ENCODE results near the gene ENTPD2. TPM values are rescaled to one million over a fixed set of nuclear protein-coding genes. Genes with fewer than 3 reads are reported as not detected.

The ENTPD2 gene
- total RNA-seq, 4 donors from 2014 or later: 0.22 to 0.49 TPM; not detected in 2

DNA sequence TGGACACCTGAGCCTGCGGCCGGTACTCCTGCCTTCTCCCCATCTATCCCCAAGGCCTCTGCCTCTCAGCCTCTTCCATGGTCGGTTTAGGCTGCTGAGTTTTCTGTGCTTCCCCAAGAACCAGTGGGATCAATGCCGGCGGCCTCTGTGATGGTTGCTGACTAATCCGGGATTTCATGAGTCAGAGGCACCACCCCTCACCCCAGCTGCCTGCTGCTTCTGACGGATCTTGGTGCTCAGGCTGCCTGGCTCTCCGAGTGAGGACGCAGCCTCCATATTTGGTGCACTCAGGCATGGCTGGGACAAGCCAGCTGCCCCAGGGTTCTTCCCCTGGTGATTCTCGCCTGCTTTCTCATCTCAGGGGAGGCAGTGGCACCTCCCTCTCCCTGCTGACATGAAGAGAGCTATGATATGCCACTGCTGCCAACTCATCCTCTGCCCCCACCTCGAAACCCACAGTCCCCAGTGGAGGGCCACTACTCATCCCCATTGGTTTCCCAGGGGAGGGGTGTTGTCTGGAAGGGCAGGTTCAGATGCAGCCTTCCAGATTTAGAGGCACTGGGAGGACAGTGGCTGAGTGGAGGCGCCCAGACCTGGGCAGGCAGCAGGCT lies 29.6 kb upstream of the ENTPD2 start:
- H3K4me3 ChIP-seq (replicated peaks in 1 of 3): no peak overlapping the region
- WGBS, 2 donors: 84 to 85% methylated on average over 9 to 12 of the region's 12 CpGs
- peaks cover 17 to 31% of the 10 kb centered on the region in 2 donors for H3K4me1 ChIP-seq
- intact Hi-C loops (cut with DNase I): no loop called here
- peaks cover 19 to 20% of the 10 kb centered on the region in 2 donors for H3K36me3 ChIP-seq
- H3K27me3 ChIP-seq: no peaks in the 10 kb centered on the region
- H3K9me3 ChIP-seq: no peaks in the 10 kb centered on the region
- TF ChIP-seq POLR2A (IDR thresholded peaks at IDR 0.05): no peak
- TF ChIP-seq, protein P1, sequence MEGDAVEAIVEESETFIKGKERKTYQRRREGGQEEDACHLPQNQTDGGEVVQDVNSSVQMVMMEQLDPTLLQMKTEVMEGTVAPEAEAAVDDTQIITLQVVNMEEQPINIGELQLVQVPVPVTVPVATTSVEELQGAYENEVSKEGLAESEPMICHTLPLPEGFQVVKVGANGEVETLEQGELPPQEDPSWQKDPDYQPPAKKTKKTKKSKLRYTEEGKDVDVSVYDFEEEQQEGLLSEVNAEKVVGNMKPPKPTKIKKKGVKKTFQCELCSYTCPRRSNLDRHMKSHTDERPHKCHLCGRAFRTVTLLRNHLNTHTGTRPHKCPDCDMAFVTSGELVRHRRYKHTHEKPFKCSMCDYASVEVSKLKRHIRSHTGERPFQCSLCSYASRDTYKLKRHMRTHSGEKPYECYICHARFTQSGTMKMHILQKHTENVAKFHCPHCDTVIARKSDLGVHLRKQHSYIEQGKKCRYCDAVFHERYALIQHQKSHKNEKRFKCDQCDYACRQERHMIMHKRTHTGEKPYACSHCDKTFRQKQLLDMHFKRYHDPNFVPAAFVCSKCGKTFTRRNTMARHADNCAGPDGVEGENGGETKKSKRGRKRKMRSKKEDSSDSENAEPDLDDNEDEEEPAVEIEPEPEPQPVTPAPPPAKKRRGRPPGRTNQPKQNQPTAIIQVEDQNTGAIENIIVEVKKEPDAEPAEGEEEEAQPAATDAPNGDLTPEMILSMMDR (IDR thresholded peaks at IDR 0.05): no peak
- peak overlapping the region in 1 of 3 donors; percentile 32 for H3K27ac ChIP-seq
- no peak for DNase-seq

DNA sequence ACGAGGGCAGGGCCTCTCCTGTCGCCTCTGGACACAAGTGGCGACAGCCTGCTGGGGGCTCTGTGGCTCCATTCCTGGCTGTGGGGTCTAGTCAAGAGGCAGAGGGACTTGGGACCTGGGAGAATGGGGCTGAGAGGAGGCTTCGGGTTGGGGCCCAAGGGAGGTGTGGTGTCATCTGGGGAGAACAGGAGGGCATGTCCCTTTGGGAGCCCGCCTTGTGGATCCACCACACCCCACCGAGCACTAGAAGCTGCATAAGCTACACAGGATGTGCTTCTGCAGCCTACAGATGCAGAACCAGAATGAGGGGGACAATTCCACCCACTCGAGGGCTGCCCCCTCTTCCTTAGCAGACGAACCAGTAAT lies 29.0 kb upstream of the ENTPD2 start:
- Histone ChIP-seq H3K27ac (no peak overlapping the region), H3K9me3 (no peaks in the 10 kb centered on the region), H3K4me1 (peaks cover 22 to 36% of the 10 kb centered on the region in 2 donors), H3K27me3 (no peaks in the 10 kb centered on the region), H3K4me3 (replicated peaks in 1 of 3) (no peak overlapping the region), H3K36me3 (peaks cover 19 to 20% of the 10 kb centered on the region in 2 donors)
- TF ChIP-seq, protein P1 (IDR thresholded peaks at IDR 0.05): no peak
- TF ChIP-seq POLR2A (IDR thresholded peaks at IDR 0.05): no peak
- 90 to 92% methylated on average over 6 to 8 of the region's 8 CpGs for WGBS, 2 donors
- intact Hi-C loops (cut with DNase I): no loop called here
- no peak for DNase-seq

DNA sequence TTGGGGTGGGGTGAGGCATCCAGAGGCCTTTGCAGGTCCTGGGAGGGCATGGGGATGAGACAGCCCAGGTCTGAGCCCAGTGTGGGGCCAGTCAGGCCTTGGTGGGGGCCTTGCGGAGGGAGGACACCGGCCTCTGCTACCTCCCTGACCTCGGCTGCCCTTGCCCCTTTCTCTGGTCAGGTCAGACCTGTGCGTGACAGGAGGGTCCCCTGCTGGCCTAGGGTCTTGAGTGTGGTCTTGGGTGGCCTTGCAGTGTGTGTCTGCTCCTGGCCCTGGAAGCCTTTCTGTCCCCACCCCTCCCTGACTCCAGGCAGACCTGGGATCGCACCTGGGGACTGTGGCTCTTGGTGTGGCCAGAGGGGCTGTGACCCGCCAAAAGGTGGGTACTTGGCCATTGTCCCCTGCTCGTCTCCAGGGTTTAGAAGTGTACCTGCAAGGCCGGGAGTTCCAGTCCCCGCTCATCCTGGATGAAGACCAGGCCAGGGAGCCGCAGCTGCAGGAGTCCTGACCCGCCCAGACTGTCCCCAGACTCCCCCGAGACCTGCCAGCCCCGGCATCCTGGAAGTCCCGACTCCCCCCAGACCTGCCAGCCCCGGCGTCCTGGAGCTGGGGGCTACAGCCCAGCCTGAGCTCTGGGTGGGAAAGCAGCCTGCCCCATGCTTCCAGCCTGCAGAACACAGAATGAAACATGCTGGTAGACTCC lies 28.5 kb upstream of the ENTPD2 start:
- TF ChIP-seq POLR2A (IDR thresholded peaks at IDR 0.05): no peak
- TF ChIP-seq, protein P1 (IDR thresholded peaks at IDR 0.05): no peak
- H3K4me1 ChIP-seq: peaks cover 20 to 32% of the 10 kb centered on the region in 2 donors
- H3K27ac ChIP-seq: no peak overlapping the region
- 93% methylated on average over 8 to 11 of the region's 16 CpGs for WGBS, 2 donors
- intact Hi-C loops (cut with DNase I): no loop called here
- H3K27me3 ChIP-seq: no peaks in the 10 kb centered on the region
- no peak for DNase-seq
- no peak overlapping the region for H3K4me3 ChIP-seq (replicated peaks in 1 of 3)
- peaks cover 19 to 20% of the 10 kb centered on the region in 2 donors for H3K36me3 ChIP-seq
- no peaks in the 10 kb centered on the region for H3K9me3 ChIP-seq

DNA sequence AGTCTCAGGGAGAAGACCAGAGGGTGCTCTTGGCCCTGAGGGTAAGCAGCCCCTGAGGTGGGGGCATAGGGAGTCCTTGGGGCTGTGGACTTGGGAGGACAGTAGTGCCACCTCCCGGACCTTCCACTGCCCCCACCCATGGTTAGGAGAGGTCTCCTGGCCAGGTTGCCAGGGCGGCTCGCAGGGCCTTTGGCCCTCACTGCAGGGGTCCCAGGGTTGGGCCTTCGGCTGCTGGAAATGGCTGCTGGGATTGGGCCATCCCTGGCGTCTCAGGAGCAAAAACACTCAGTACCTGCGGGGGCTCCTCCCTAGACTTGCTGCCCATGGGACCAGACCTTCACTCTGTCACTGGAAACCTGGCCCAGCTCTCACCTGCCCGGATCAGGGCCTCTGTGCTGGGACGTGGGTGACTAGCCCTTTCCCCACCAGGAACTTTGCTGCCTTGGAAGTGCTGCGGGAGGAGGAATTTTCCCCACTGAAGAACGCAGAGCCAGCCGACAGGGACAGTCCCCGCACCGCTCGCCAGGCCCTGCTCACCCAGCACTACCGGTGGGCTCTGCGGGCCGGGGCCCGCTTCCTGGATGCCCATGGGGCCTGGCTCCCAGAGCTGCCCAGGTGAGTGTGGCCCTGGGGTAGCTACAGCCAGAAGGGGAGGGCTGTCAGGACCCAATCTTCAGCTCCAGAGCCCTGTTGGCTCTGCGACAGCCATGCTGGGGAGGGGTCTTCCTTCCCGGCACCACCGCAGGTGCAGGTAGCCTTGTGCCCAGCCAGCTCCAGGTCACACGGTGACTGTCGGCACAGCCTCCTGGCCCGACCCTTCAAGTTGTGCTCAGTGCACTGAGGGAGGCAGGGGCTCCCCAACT lies 26.6 kb upstream of the ENTPD2 start:
- no peak for DNase-seq
- Histone ChIP-seq H3K27me3 (no peaks in the 10 kb centered on the region), H3K9me3 (no peaks in the 10 kb centered on the region), H3K4me3 (replicated peaks in 1 of 3) (no peak overlapping the region), H3K4me1 (peaks cover 16 to 30% of the 10 kb centered on the region in 2 donors), H3K27ac (no peak overlapping the region), H3K36me3 (peaks cover 19 to 20% of the 10 kb centered on the region in 2 donors)
- TF ChIP-seq, protein P1 (IDR thresholded peaks at IDR 0.05): no peak
- no peak for TF ChIP-seq POLR2A (IDR thresholded peaks at IDR 0.05)
- 96% methylated on average over 10 to 14 of the region's 24 CpGs for WGBS, 2 donors
- intact Hi-C loops (cut with DNase I): no loop called here
